Cardiac fibroblast (primary cell): ENCODE results near the gene KRTAP5-7.

ENCODE experiments used
- DNase-seq, 2 donors: peaks; one replicate each; pipeline versions ENCODE4 v3.0.0 to v3.0.0-alpha.2; 2010; ENCODE audit warnings: low read depth in 2 of 2
- H3K4me3 ChIP-seq, 2 donors: replicated peaks in 1 of 2; 1 replicate in 1 of 2; 2 replicates in 1 of 2; pipeline ENCODE4 v1.5.1; 2011; ENCODE audit warnings: low read depth in 2 of 2, low read length in 2 of 2, mild to moderate bottlenecking in 2 of 2, moderate library complexity in 1 of 2
- TF ChIP-seq, protein P1 (sequence below): IDR thresholded peaks from one replicate; pipeline ENCODE4 v1.5.1; 2011; ENCODE audit warnings: low read depth, mild to moderate bottlenecking, low read length, inconsistent platforms

KRTAP5-7 gene

DNA sequence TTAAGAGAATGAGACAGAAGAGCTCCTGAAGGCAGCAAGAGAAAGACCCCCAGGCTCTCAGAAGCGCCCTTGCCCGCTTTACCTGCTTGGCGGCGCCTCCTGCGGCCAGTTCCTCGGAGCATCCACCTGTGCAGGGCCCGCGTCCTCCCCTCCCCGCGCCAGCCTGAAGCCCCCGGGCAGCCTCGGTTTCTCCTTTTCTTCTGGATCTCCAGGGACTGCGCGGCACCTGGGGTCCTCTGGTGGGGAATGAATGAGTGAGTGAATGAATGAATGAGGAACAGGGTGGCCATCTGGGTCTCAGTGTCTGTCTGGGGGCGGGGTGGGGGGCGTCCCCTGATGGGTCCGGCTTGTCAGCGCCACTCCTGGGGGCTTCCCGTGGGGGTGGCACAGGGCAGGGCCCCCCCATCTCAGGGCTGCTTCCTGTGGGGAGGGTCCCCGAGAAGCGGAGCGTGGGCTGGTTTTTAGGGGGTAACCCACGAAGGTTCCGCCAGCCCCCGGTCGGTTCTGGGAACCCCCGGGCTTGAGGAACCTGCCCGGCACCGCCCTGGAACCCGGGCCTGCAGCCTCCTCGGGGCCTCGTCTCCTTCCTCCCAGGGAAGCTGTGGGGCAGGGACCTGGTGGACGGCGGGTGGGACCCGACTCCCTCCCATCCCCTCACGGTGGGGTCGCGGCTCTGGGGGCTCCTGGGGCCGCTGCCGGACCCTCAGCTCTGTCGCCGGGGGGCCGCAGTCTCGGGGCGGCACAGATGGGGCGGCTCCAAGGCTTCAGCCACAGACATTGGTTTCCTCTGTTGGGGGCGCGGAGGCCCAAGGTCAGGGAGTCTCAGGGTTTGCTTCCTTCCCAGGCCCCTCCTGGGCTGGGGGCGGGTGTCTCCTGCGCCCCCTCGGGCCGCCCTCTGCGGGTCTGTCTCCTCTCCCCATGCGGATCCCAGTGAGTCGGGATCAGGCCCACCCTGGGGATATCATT is 8.3 kb upstream of the KRTAP5-7 start:
- TF ChIP-seq, protein P1, sequence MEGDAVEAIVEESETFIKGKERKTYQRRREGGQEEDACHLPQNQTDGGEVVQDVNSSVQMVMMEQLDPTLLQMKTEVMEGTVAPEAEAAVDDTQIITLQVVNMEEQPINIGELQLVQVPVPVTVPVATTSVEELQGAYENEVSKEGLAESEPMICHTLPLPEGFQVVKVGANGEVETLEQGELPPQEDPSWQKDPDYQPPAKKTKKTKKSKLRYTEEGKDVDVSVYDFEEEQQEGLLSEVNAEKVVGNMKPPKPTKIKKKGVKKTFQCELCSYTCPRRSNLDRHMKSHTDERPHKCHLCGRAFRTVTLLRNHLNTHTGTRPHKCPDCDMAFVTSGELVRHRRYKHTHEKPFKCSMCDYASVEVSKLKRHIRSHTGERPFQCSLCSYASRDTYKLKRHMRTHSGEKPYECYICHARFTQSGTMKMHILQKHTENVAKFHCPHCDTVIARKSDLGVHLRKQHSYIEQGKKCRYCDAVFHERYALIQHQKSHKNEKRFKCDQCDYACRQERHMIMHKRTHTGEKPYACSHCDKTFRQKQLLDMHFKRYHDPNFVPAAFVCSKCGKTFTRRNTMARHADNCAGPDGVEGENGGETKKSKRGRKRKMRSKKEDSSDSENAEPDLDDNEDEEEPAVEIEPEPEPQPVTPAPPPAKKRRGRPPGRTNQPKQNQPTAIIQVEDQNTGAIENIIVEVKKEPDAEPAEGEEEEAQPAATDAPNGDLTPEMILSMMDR: no peak
- H3K4me3 ChIP-seq: no peak overlapping the region
- DNase-seq: no peak

DNA sequence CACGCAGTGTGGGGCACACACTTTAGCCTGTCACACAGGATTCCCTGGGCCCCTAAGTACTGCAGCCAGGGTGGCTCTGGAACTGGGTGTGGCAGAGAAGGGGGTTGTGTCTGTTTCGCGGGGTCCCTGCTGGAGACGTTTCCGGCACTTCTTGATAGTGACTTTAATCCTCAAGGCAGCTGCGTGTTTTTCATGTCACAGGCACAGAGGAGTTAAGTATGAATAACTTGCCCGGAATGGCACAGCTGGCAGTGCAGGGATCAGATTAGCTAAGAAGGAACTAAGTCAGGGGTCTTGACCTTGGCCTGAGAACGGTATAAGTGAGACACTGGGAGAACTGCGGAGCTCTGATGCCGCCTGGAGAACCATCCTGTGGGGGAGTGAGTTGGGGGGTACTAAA is 7.5 kb upstream of the KRTAP5-7 start:
- no peak overlapping the region for H3K4me3 ChIP-seq
- TF ChIP-seq, protein P1: no peak
- no peak for DNase-seq

DNA sequence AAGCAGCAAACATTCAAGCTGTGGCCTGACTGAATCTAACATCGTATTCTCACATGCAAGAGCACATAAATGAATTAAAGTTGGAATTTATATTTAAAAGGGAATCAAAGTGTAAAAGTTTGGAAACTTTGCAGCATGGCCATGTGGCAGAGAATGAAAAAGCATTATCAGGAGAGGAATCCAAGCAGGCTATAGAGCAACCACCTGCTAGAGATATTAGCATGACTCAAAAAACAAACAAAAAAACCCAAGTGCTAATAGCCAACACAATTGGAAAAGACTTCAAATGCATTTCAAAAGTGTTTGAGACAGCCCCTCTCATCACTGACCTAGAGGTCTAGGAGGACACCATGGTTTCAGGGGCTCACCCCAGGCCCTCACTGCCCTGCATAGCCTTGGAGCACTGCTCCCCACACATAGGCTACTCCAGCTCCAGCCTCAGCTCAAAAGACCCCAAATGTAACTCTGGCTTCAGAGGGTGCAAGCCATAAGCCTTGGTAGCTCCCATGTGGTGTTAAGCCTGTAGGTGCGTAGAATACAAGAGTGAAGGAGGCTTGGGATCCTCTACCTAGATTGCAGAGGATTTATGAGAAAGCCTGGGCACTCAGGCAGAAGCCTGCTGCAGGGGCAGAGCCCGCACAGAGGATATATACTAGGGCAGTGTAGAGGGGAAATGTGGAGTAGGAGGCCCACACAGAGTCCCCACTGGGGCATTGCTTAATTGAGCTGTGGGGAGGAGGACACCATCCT is 1.7 kb upstream of the KRTAP5-7 start:
- no peak overlapping the region for H3K4me3 ChIP-seq
- TF ChIP-seq, protein P1: no peak
- no peak for DNase-seq

DNA sequence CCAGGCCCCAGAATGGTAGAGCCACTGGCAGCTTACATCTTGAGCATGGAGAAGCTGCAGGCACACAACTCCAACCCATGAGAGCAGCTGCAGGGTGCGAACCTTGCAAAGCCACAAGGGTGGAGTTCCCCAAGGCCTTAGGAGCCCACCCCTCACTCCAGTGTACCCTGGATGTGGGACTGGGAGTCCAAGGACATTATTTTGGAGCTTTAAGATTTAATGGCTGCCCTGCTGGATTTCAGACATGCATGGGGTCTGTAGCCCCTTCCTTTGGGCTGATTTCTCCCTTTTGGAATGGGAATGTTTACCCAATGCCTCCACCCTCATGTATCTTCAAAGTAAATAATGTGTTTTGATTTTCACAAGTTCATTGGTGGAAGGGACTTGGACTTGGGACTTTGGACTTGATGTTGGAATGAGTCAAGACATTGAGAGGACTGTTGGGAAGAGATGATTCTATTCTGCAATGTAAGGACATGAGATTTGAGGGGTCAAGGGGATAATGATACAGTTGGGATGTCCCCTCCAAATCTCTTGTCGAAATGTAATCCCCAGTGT is 1.1 kb upstream of the KRTAP5-7 start:
- no peak overlapping the region for H3K4me3 ChIP-seq
- no peak for DNase-seq
- TF ChIP-seq, protein P1: no peak

DNA sequence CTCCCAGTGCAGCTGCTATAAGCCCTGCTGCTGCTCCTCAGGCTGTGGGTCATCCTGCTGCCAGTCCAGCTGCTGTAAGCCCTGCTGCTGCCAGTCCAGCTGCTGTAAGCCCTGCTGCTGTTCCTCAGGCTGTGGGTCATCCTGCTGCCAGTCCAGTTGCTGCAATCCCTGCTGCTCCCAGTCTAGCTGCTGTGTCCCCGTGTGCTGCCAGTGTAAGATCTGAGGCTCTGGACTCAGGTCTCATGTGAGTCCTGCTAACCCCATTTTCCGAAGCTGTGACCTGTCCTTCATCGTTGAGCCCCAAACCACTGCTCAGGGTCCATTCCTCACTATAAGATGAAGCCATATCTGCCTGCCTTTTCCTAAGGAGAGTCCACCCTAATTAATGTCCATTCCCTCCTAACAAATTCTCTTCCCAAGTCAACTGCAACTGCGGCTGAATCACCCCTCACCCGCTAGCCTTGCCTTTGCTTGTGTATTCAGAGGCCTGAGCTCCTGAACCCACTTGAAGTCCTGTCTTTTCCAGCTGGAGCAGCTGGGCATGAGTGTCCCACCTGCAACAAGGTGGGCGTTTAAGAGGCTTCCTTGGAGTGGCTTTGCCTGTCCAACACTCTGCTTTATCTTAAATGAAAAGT is 626 bp downstream of the KRTAP5-7 start:
- DNase-seq: no peak
- no peak overlapping the region for H3K4me3 ChIP-seq
- TF ChIP-seq, protein P1: no peak

DNA sequence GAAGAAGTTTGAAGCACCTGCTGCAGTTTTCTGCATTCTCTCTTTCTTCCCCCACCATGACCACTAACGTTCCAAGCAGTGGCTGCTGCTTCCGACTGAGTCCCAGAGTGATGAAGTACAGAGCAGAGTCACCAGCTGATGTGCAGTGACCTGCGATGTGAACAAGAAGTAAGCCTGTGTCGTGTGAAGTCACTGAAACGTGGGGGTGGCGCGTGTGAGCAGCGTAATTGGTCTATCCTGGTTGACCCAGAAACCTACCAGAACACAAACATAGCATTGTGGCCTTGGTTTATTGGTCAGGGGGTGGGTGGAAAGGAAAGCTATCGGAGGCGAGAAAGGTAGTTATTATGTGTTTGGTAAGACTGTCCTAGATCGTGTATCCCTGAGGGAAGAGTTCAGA is 3.5 kb downstream of the KRTAP5-7 start:
- DNase-seq: no peak
- TF ChIP-seq, protein P1: no peak
- no peak overlapping the region for H3K4me3 ChIP-seq
